Urinary bladder (tissue), 4 donors: ENCODE results near the gene FAXC. TPM values are rescaled to one million over a fixed set of nuclear protein-coding genes. Genes with fewer than 3 reads are reported as not detected.

Experiments used
- DNase-seq: peaks from one replicate; pipeline ENCODE4 v3.0.0-alpha.2; 2015; ENCODE audit errors: extremely low spot score
- H3K27ac ChIP-seq: one replicate; pipeline ENCODE4 v1.5.1; 2013; ENCODE audit warnings: low read depth, mild to moderate bottlenecking, moderate library complexity
- H3K36me3 ChIP-seq: one replicate; pipeline ENCODE4 v1.6.1; 2013; ENCODE audit warnings: mild to moderate bottlenecking, moderate library complexity; ENCODE audit not compliant: insufficient read depth
- H3K4me1 ChIP-seq: one replicate; pipeline ENCODE4 v1.6.1; 2013; ENCODE audit warnings: mild to moderate bottlenecking, moderate library complexity; ENCODE audit not compliant: insufficient read depth
- H3K4me3 ChIP-seq: one replicate; pipeline ENCODE4 v1.5.1; 2013; ENCODE audit warnings: low read depth, low read length
- WGBS: extraction: QIAGEN DNeasy Blood & Tissue Kit; methylation state at CpG from one replicate; pipeline ENCODE4 v1.1.7; 2013; 5-methylcytosine and 5-hydroxymethylcytosine counted together
- polyA plus RNA-seq: library from polyadenylated mRNA; stranded (reverse); fragments of 200-250 nt; gene quantifications from one replicate; pipeline ENCODE4 v1.2.3, GENCODE V29; 2013
- total RNA-seq: library from RNA; depleted of rRNA; stranded (reverse); fragments of >200 nt; gene quantifications from one replicate; pipeline ENCODE4 v1.2.3, GENCODE V29; 2014
- donor health status: healthy with polysubstance abuse.
- donor health status: healthy.

Gene FAXC
- total and polyA plus RNA-seq, 2 donors, result 19.4 to 28.0 TPM

DNA sequence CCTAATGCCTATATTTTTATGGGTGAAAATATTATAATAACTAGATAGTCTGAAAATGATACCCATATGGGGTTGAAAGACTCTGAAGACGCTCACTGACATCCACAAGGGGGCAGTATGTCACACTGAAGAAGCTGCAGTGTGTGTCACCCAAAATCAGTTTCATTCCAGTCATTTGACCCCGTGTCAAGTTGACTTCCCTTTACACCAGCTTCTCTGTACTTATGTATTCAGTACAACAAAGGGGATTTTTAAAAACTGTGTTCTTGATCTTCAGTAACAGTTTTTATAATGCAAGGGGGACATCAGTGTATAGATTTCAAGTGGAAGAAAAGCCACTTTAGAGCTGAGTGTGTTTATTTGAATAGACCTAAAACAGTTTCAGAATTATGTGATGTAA is 19.3 kb downstream of the FAXC start:
- whole genome bisulfite sequencing, result 5% methylated on average over 2 of the region's 2 CpGs

DNA sequence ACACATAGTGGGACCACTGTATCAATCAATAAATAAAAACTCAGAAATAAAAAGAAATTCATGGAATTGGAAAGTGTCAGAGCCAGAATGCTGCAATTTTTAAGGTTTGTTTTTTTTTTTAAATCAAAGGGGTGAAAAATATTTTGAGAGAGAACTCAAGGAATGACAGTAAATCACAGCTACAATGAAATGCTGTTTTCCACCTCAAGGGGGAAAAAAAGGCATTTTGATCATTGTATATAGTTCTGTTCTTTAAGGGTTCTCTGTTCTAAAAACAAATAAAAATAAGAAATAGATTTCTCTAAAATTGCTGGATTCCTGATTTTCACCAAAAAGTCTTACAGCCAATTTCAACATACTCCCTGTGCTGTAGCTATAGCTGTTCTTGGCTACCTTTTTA is 24.5 kb downstream of the FAXC start:
- Histone ChIP-seq H3K4me1 (no peaks in the 10 kb centered on the region), H3K36me3 (no peaks in the 10 kb centered on the region), H3K27ac (no peak overlapping the region), H3K4me3 (no peak overlapping the region)
- no peak for DNase-seq

More for the DNA sequence above, 19.3 kb downstream of the FAXC start:
- DNase-seq, result no peak
- H3K4me3 ChIP-seq, result no peak overlapping the region
- H3K4me1 ChIP-seq, result no peaks in the 10 kb centered on the region
- no peaks in the 10 kb centered on the region for H3K36me3 ChIP-seq
- no peak overlapping the region for H3K27ac ChIP-seq

DNA sequence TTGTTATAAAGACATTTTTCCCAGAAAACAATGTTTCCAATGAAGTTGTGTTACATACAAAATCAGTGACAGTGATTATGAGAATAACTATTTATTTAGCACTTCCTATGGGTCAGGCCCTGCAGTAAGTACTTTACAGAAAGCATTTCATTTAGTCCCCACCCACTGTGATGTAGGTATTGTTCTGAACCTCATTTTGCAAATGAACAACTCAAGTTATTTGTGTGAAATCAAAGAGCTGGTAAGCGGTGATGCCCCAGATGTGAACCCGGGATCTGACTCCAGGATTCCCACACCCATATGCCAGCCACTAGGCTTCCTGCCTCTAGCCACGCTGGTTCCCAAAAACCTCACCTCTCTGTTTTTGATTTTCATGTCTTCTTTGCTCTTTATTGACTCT is 30.9 kb downstream of the FAXC start:
- Histone ChIP-seq H3K4me3 (no peak overlapping the region), H3K4me1 (no peaks in the 10 kb centered on the region), H3K36me3 (no peaks in the 10 kb centered on the region), H3K27ac (no peak overlapping the region)
- DNase-seq, result no peak
- WGBS, result 92% methylated on average over 3 of the region's 3 CpGs

DNA sequence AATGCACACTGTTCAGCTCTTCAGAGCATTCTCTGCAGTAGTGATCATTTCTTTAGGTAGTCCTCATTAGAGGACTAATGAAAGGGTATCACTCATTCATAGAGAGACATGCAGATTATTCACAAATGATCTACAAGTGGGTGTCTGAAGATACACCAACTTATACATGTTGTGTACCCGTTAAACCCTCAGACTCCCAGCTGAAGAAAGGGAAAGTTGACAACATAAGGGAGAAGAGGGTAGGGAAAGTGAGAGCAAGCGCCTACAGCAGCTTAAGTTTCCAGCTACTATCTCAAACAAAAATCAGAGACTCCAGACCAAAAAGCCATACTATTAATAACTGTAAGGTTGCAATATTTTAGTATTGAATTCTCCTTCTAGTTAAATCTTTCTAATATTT is 37.1 kb downstream of the FAXC start:
- Histone ChIP-seq H3K36me3 (no peaks in the 10 kb centered on the region), H3K4me3 (no peak overlapping the region), H3K4me1 (no peaks in the 10 kb centered on the region), H3K27ac (no peak overlapping the region)
- DNase-seq, result no peak
- WGBS, result 45% methylated on average over 2 of the region's 2 CpGs

DNA sequence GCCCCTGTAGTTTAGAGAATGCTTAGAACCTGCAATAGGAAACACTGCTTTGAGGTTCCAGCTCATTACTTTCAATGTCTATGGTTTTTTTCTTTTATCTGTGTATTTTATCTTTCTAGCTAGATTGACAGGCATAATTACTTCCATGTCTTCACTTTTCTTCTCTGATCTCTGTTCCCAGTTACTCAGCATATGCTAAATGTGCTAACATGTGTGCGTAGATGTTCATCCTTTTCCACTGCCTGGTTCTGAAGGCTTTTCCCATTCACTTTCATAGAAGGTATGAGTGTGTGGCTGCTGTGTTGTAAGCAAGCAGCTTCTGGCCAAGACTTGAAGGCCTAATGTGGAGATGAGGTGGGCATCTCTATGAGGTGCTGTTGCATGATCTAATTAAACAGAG is 38.9 kb downstream of the FAXC start:
- WGBS, result 95% methylated on average over 1 of the region's 1 CpG
- H3K4me1 ChIP-seq, result no peaks in the 10 kb centered on the region
- H3K36me3 ChIP-seq, result no peaks in the 10 kb centered on the region
- no peak overlapping the region for H3K4me3 ChIP-seq
- DNase-seq, result no peak
- no peak overlapping the region for H3K27ac ChIP-seq

DNA sequence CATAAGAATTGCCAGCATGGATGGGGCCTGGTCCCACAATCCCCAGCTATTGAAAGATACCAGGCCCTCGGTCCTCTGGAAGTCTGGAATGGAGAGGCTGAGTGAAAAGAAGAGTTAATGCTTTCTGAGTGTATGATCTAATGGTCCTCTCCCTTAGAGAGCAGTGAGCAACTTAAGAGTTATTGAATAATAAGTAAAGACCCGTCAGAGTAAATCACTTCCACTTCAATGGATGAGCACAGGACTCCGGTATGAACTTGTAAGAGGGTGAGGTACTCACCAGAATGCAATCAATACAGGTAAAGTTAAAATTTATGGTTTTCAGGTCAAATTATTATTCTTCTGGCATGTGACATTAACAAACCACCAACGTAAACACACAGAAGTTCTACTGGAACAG is 39.9 kb downstream of the FAXC start:
- Histone ChIP-seq H3K4me3 (no peak overlapping the region), H3K4me1 (no peaks in the 10 kb centered on the region)

DNA sequence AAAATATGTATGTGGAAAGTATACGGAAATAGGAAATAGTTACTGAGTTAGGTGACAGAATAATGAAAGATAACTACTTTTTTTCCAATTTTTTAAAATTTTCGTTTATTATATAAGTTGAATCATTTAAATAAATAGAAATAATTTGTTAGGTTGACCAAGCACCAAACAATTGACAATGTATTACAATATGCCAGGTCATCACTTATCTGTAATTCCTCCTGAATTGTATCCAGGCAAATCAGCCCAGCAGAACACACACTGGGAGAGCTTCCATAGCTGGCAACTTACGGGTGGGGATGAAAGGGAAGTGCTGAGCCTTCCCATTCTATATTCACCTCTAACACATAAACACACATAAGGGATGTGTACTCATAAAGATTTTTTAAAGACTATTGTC is 40.7 kb downstream of the FAXC start:
- no peak overlapping the region for H3K4me3 ChIP-seq
- no peaks in the 10 kb centered on the region for H3K4me1 ChIP-seq
- WGBS, result 70% methylated on average over 3 of the region's 3 CpGs
- no peaks in the 10 kb centered on the region for H3K36me3 ChIP-seq
- no peak overlapping the region for H3K27ac ChIP-seq
- no peak for DNase-seq

More for the DNA sequence above, 39.9 kb downstream of the FAXC start:
- 85% methylated on average over 4 of the region's 4 CpGs for WGBS
- H3K36me3 ChIP-seq, result no peaks in the 10 kb centered on the region
- no peak overlapping the region for H3K27ac ChIP-seq
- no peak for DNase-seq

DNA sequence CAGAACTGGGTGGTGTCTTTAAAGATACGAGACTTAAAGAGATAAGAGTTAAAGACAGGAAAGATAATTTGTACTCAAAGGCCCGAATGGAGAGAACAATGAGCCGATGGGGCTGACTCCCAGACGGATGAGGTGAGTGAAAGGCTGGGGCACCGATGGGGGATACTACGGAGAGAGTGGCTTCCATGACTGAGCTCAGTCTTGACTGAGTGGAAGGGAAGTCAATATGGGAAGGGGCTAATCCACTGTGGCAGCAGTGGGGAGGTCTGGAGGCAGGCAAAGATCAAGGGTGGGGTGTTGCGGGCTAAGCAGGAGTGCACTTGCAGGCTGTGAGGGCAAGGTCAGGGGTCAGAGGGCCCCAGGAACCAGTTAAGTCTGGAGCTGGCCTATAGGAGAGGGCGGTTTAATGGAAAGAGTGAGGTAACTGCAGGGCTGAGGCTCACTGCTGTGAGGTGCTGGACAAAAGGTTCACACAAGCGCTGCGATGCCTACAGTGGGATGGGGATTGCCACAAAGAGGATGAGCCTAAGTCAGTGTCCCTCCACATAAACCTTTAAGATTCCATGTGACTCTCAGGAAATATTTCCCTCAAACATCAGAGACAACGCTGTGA is 42.1 kb downstream of the FAXC start:
- DNase-seq, result no peak
- H3K4me1 ChIP-seq, result no peaks in the 10 kb centered on the region
- WGBS, result 70% methylated on average over 11 of the region's 11 CpGs
- H3K36me3 ChIP-seq, result no peaks in the 10 kb centered on the region
- no peak overlapping the region for H3K4me3 ChIP-seq
- H3K27ac ChIP-seq, result no peak overlapping the region

DNA sequence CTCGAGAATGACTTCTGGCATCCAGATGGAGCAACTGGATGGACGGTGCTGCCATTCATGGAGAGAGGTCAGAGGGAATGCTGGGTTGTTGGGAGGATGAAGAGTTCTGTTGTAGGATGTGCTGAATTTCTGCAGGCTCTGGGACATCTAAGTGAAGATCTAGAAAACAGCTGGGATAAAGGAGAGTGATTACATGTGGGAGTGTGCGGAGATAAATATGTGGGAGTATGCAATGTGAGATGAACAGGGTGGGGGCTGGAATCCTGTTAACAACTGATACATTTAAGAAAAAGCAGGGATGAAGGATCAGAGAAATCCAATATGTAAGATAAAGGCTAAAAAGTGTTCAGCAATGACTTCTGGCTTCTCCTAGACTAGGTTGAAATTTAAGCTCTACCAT is 43.1 kb downstream of the FAXC start:
- Histone ChIP-seq H3K36me3 (no peaks in the 10 kb centered on the region), H3K27ac (no peak overlapping the region), H3K4me3 (no peak overlapping the region), H3K4me1 (no peaks in the 10 kb centered on the region)
- DNase-seq, result no peak
- 82% methylated on average over 3 of the region's 3 CpGs for WGBS

DNA sequence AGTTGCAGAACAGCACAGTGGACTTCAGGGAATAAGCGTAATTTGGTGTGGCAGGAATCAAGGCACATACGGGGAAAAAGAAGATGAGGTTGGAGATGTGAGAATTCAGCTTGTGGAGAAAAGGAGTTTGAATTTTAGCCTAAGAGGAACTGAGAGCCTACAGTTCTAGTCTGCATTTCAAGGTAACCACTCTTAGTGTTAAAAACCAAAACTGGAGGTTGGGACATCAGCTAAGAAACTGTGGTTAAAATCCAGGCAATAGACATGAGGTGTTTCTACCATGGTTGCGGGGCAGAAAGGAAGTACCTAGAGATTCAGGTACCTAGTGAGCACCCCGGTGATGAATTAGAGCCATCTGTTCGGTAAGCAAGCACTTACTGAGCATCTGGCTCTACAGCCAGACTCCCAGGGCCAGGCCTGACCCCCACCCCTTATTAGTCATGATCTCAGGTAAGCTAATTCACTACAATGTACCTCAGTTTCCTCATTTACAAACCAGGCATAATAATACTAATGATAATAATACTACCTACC is 44.4 kb downstream of the FAXC start:
- no peak for DNase-seq
- no peaks in the 10 kb centered on the region for H3K4me1 ChIP-seq
- no peaks in the 10 kb centered on the region for H3K36me3 ChIP-seq
- H3K4me3 ChIP-seq, result no peak overlapping the region
- WGBS, result 95% methylated on average over 5 of the region's 5 CpGs
- no peak overlapping the region for H3K27ac ChIP-seq

DNA sequence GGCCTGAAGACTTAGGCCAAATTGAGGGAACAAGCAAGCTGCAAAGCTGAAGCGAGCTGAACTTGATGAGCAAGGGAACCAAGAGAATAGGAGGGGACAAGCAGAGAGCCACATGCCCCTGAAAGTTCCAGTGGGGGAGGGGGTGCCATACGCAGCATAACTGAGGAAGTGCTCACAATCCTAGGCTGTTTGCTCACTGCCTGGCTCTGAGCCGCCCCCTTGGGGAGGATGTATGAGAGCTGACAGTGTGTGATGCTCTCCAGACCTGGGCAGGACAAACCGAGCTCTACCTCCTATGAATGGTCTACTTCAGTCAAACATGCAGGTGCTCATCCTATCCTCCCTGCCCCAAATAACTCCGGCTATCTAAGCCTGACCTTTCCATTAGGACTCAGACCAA is 52.1 kb downstream of the FAXC start:
- 86% methylated on average over 5 of the region's 5 CpGs for WGBS
- Histone ChIP-seq H3K4me1 (no peaks in the 10 kb centered on the region), H3K4me3 (no peak overlapping the region), H3K36me3 (no peaks in the 10 kb centered on the region), H3K27ac (no peak overlapping the region)
- no peak for DNase-seq

DNA sequence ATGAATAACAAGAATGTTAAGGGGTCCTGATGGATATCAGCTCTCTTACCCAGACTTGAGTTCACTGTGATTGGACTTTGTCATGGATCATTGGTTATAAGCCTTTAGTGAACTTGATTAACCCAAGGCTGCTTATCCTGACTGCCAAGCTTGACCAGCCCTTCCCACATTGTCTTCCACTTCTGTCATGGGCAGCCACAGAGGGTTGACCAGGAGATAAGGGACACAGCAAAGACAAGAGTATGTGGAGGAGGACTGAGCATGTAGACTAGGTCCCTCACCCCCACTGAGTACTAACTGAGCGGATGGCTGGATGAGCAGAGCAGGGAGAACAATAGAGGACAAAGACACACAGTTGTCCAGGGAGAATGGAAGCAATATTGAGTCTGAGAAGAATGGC is 52.5 kb downstream of the FAXC start:
- no peak for DNase-seq
- Histone ChIP-seq H3K4me1 (no peaks in the 10 kb centered on the region), H3K27ac (no peak overlapping the region), H3K36me3 (no peaks in the 10 kb centered on the region), H3K4me3 (no peak overlapping the region)
- WGBS, result 95% methylated on average over 1 of the region's 1 CpG

DNA sequence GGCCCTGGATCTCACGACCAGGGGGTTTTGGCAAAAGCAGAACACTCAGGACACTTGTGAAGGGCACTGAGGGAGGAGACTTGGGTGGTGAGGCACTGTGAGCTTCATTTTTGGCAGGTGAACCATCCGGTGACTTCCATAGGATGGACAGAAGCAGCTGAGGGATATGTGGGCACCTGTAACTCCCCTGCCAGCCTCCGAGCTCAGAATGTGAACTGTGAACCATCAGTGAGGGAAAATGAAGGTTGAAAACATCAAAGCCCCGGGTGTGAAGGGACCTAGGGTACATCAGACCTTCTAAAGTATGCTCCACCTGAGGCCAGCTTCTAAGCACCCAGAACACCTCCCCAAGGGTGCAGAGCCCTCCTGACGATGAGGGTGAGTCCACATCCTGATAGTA is 53.2 kb downstream of the FAXC start:
- 94% methylated on average over 5 of the region's 5 CpGs for WGBS
- no peak for DNase-seq
- no peaks in the 10 kb centered on the region for H3K4me1 ChIP-seq
- no peaks in the 10 kb centered on the region for H3K36me3 ChIP-seq
- H3K4me3 ChIP-seq, result no peak overlapping the region
- H3K27ac ChIP-seq, result no peak overlapping the region

DNA sequence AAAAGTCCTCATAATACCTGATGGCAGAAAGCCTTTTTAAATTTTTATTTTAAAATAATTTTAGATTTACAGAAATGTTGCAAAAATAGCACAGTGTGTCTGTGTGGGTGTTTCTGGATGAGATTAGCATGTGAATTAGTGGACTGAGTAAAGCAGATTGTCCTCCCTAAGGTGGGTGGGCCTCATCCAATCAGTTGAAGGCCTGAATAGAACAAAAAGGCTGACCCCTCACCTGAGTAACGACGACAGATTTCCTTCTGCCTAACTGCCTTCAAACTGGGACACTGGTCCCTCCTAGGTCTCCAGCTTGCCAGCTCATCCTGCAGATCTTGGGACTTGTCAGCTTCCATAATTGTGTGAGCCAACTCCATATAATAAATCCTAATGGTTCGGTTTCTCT is 54.2 kb downstream of the FAXC start:
- WGBS, result 89% methylated on average over 3 of the region's 3 CpGs
- Histone ChIP-seq H3K36me3 (no peaks in the 10 kb centered on the region), H3K27ac (no peak overlapping the region), H3K4me1 (no peaks in the 10 kb centered on the region), H3K4me3 (no peak overlapping the region)
- DNase-seq, result no peak

DNA sequence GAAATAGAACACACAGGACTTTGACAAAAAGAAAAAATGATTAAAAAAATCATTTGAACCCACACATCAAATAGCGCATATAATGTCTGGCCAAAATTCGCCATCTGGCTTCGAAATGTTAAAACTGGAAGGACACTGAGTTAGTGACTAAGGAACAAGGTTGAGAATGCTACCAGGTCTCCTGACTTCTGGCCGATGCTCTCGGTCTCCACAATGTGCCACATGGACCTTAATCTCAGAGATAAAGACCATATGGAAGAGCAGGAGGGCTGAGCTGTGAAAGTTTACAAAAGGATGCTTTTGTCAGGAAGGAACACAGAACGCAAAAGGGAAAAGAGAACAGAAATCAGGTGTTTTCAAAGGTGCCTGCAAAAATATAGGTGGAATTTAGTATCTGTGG is 54.7 kb downstream of the FAXC start:
- H3K4me1 ChIP-seq, result no peaks in the 10 kb centered on the region
- H3K27ac ChIP-seq, result no peak overlapping the region
- DNase-seq, result no peak
- H3K36me3 ChIP-seq, result no peaks in the 10 kb centered on the region
- WGBS, result 82% methylated on average over 6 of the region's 6 CpGs
- H3K4me3 ChIP-seq, result no peak overlapping the region
